Astrocyte of the cerebellum (primary cell): ENCODE data around the gene MYH13.
"Not testable (repeated sequence)": the region's sequence is repeated elsewhere in the genome, so short reads cannot be mapped to it uniquely, and the experiment has no call there.

Experiments used
- DNase-seq: peaks from one replicate; pipeline ENCODE4 v3.0.0-alpha.2; 2011; ENCODE audit warnings: low read depth
- H3K4me3 ChIP-seq: 2 replicates; pipeline ENCODE4 v1.5.1; 2011; ENCODE audit warnings: mild to moderate bottlenecking, low read depth, low read length, moderate library complexity
- in situ Hi-C: cut with HindIII; loops from 2 replicates; pipeline ENCODE4 v1.10.0; 2017; ENCODE audit warnings: low sequenced_read_pairs
- TF ChIP-seq, protein P1 (sequence below): IDR thresholded peaks from 2 replicates; pipeline ENCODE4 v1.5.1; 2012; ENCODE audit warnings: low read length, low read depth, moderate library complexity, mild to moderate bottlenecking; ENCODE audit errors: missing control alignments

MYH13 gene

GRCh38 chr17:10297691-10298090, 75.1 kb downstream of the MYH13 start:
- H3K4me3 ChIP-seq = no peak overlapping the region
- TF ChIP-seq, protein P1, sequence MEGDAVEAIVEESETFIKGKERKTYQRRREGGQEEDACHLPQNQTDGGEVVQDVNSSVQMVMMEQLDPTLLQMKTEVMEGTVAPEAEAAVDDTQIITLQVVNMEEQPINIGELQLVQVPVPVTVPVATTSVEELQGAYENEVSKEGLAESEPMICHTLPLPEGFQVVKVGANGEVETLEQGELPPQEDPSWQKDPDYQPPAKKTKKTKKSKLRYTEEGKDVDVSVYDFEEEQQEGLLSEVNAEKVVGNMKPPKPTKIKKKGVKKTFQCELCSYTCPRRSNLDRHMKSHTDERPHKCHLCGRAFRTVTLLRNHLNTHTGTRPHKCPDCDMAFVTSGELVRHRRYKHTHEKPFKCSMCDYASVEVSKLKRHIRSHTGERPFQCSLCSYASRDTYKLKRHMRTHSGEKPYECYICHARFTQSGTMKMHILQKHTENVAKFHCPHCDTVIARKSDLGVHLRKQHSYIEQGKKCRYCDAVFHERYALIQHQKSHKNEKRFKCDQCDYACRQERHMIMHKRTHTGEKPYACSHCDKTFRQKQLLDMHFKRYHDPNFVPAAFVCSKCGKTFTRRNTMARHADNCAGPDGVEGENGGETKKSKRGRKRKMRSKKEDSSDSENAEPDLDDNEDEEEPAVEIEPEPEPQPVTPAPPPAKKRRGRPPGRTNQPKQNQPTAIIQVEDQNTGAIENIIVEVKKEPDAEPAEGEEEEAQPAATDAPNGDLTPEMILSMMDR = no peak
- in situ Hi-C loops = no loop called here
- no peak for DNase-seq

- no peak overlapping the region for H3K4me3 ChIP-seq
- TF ChIP-seq, protein P1 = peak; percentile 67
- no peak for DNase-seq
- in situ Hi-C loops = no loop called here
These were observed 77.0 kb downstream of the MYH13 start for GRCh38 chr17:10295728-10296343.

- no peak for DNase-seq
- in situ Hi-C loops = loop anchor here (5.0 kb wide), 1 partner anchor 67 kb away; no protein-coding TSS in a partner anchor
- TF ChIP-seq, protein P1 = no peak
- H3K4me3 ChIP-seq = no peak overlapping the region
These were observed 78.6 kb downstream of the MYH13 start for GRCh38 chr17:10294180-10294579.

GRCh38 chr17:10292057-10292937, 80.5 kb downstream of the MYH13 start:
- TF ChIP-seq, protein P1 = no peak
- no peak for DNase-seq
- in situ Hi-C loops = loop anchor here (5.0 kb wide), 1 partner anchor 65 kb away; no protein-coding TSS in a partner anchor
- H3K4me3 ChIP-seq = no peak overlapping the region

DNA sequence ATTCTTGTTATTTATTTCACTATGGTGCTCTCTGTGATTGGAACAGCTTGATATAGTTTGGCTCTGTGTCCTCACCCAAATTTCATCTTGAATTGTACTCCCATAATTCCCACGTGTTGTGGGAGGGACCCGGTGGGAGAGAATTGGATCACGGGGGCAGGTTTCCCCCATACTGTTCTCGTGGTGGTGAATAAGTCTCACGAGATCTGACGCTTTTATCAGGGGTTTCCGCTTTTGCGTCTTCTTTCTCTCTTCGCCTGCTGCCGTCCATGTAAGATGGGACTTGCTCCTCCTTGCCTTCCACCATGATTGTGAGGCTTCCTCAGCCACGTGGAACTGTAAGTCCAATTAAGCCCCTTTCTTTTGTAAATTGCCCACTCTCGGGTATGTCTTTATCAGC, 81.2 kb downstream of the MYH13 start:
- not testable (repeated sequence) for DNase-seq, H3K4me3 ChIP-seq
- in situ Hi-C loops = loop anchor here (5.0 kb wide), 1 partner anchor 64 kb away; no protein-coding TSS in a partner anchor

DNA sequence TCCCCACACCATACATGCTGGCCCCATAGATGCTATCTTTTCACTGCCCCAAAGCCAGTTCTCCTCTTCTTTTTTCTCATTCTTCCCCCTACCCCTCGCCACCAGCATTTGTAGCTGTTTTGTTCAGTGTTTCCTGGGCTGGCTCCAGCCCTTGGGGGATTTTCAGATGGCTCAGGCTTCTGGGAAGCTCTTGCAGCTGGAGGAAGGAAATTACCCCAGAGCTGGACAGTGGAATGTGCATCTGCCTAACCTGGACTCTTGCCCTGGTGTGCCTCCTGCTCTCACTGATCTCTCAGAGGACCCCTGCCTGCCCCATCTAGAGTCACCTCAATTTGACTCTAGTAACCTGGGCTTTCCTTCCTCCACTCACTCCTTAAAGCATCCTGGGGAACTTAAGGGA, 82.8 kb downstream of the MYH13 start:
- in situ Hi-C loops = loop anchor here (5.0 kb wide), 1 partner anchor 63 kb away; no protein-coding TSS in a partner anchor
- no peak overlapping the region for H3K4me3 ChIP-seq
- no peak for DNase-seq
- TF ChIP-seq, protein P1 = no peak

- TF ChIP-seq, protein P1 = no peak
- H3K4me3 ChIP-seq = no peak overlapping the region
- DNase-seq = no peak
- in situ Hi-C loops = no loop called here
These were observed 86.5 kb downstream of the MYH13 start for GRCh38 chr17:10286324-10286723.
